HEK293 (cell line): ENCODE results near the gene HSD17B14.

Experiments used
- BCL11A ChIP-seq: fragments of 450-650 bp; formaldehyde crosslinking; IDR thresholded peaks from 2 replicates; pipeline ENCODE4 v1.5.1; 2016; ENCODE audit warnings: low read depth, missing biosample characterization, missing genetic modification characterization
- IKZF3 ChIP-seq: fragments of 450-650 bp; IDR thresholded peaks from 2 replicates; pipeline ENCODE4 v1.5.0; 2018; ENCODE audit warnings: missing biosample characterization, mild to moderate bottlenecking, missing genetic modification characterization, moderate library complexity
- KLF8 ChIP-seq: fragments of 450-650 bp; formaldehyde crosslinking; IDR thresholded peaks from 2 replicates; pipeline ENCODE4 v1.5.1; 2016; ENCODE audit warnings: missing biosample characterization, missing genetic modification characterization
- PRDM1 ChIP-seq: fragments of 450-650 bp; formaldehyde crosslinking; IDR thresholded peaks from 2 replicates; pipeline ENCODE4; 2016; ENCODE audit warnings: missing biosample characterization, missing genetic modification characterization
- RBAK ChIP-seq: fragments of 450-650 bp; formaldehyde crosslinking; IDR thresholded peaks from 2 replicates; pipeline ENCODE4 v1.5.1; 2016; ENCODE audit warnings: missing biosample characterization, missing genetic modification characterization
- TRIM28 ChIP-seq: IDR thresholded peaks from 2 replicates; pipeline ENCODE4 v1.6.1; 2011; ENCODE audit warnings: low read length, control low read depth, borderline replicate concordance
- YY1 ChIP-seq: fragments of 450-650 bp; formaldehyde crosslinking; IDR thresholded peaks from 2 replicates; pipeline ENCODE4 v1.5.1; 2018; ENCODE audit warnings: missing biosample characterization, missing genetic modification characterization
- ZEB2 ChIP-seq: fragments of 450-650 bp; formaldehyde crosslinking; IDR thresholded peaks from 2 replicates; pipeline ENCODE4 v1.5.1; 2016; ENCODE audit warnings: missing biosample characterization, missing genetic modification characterization
- ZFP37 ChIP-seq: fragments of 450-650 bp; formaldehyde crosslinking; IDR thresholded peaks from 2 replicates; pipeline ENCODE4 v1.5.1; 2016; ENCODE audit warnings: missing biosample characterization, missing genetic modification characterization
- ZNF155 ChIP-seq: fragments of 450-650 bp; formaldehyde crosslinking; IDR thresholded peaks from 2 replicates; pipeline ENCODE4 v1.5.1; 2016; ENCODE audit warnings: missing biosample characterization, missing genetic modification characterization
- ZNF24 ChIP-seq: fragments of 450-650 bp; formaldehyde crosslinking; IDR thresholded peaks from 2 replicates; pipeline ENCODE4 v1.5.1; 2016; ENCODE audit warnings: missing biosample characterization, missing genetic modification characterization
- ZNF292 ChIP-seq: fragments of 450-650 bp; formaldehyde crosslinking; IDR thresholded peaks from 2 replicates; pipeline ENCODE4 v1.5.1; 2016; ENCODE audit warnings: low read depth, missing biosample characterization, missing genetic modification characterization, borderline replicate concordance
- ZNF433 ChIP-seq: fragments of 450-650 bp; formaldehyde crosslinking; IDR thresholded peaks from 2 replicates; pipeline ENCODE4 v1.5.1; 2016; ENCODE audit warnings: missing biosample characterization, missing genetic modification characterization, low read depth
- ZNF501 ChIP-seq: fragments of 450-650 bp; formaldehyde crosslinking; IDR thresholded peaks from 2 replicates; pipeline ENCODE4 v1.5.1; 2016; ENCODE audit warnings: missing biosample characterization, missing genetic modification characterization
- ZNF521 ChIP-seq: fragments of 450-650 bp; formaldehyde crosslinking; IDR thresholded peaks from 2 replicates; pipeline ENCODE4 v1.5.1; 2017; ENCODE audit warnings: missing biosample characterization, mild to moderate bottlenecking, missing genetic modification characterization
- ZNF548 ChIP-seq: fragments of 450-650 bp; formaldehyde crosslinking; IDR thresholded peaks from 2 replicates; pipeline ENCODE4 v1.5.1; 2016; ENCODE audit warnings: missing biosample characterization, missing genetic modification characterization
- ZNF560 ChIP-seq: fragments of 450-650 bp; formaldehyde crosslinking; IDR thresholded peaks from 2 replicates; pipeline ENCODE4 v1.5.1; 2017; ENCODE audit warnings: missing biosample characterization, missing genetic modification characterization, borderline replicate concordance
- ZNF585B ChIP-seq: fragments of 450-650 bp; formaldehyde crosslinking; IDR thresholded peaks from 2 replicates; pipeline ENCODE4 v1.5.1; 2016; ENCODE audit warnings: missing biosample characterization, missing genetic modification characterization
- ZNF629 ChIP-seq: fragments of 450-650 bp; formaldehyde crosslinking; IDR thresholded peaks from 2 replicates; pipeline ENCODE4 v1.5.1; 2017; ENCODE audit warnings: missing biosample characterization, missing genetic modification characterization
- ZNF654 ChIP-seq: fragments of 450-650 bp; formaldehyde crosslinking; IDR thresholded peaks from 2 replicates; pipeline ENCODE4 v1.5.1; 2016; ENCODE audit warnings: low read depth, missing biosample characterization, missing genetic modification characterization
- ZNF677 ChIP-seq: fragments of 450-650 bp; IDR thresholded peaks from 2 replicates; pipeline ENCODE4 v1.5.0; 2018; ENCODE audit warnings: missing biosample characterization, mild to moderate bottlenecking, missing genetic modification characterization, moderate library complexity
- ZNF792 ChIP-seq: fragments of 450-650 bp; formaldehyde crosslinking; IDR thresholded peaks from 2 replicates; pipeline ENCODE4 v1.5.1; 2016; ENCODE audit warnings: missing biosample characterization, missing genetic modification characterization
- ZNF830 ChIP-seq: fragments of 450-650 bp; IDR thresholded peaks from 2 replicates; pipeline ENCODE4 v1.5.0; 2018; ENCODE audit warnings: missing biosample characterization, missing genetic modification characterization, low read depth, mild to moderate bottlenecking, moderate library complexity
- TF ChIP-seq, protein P1 (sequence below): fragments of 450-650 bp; IDR thresholded peaks from 2 replicates; pipeline ENCODE4 v1.5.1; 2018; ENCODE audit warnings: missing biosample characterization, mild to moderate bottlenecking, missing genetic modification characterization
- TF ChIP-seq, protein P2 (sequence below): fragments of 450-650 bp; formaldehyde crosslinking; IDR thresholded peaks from 2 replicates; pipeline ENCODE4 v1.5.1; 2017; ENCODE audit warnings: missing biosample characterization, missing genetic modification characterization
- TF ChIP-seq, protein P3 (sequence below): fragments of 450-650 bp; formaldehyde crosslinking; IDR thresholded peaks from 2 replicates; pipeline ENCODE4 v1.5.1; 2017; ENCODE audit warnings: missing biosample characterization, mild to moderate bottlenecking, missing genetic modification characterization, moderate library complexity
- TF ChIP-seq, protein P4 (sequence below): fragments of 450-650 bp; formaldehyde crosslinking; IDR thresholded peaks from 2 replicates; pipeline ENCODE4 v1.5.1; 2016; ENCODE audit warnings: missing biosample characterization, missing genetic modification characterization
- TF ChIP-seq, protein P5 (sequence below): fragments of 450-650 bp; IDR thresholded peaks from 2 replicates; pipeline ENCODE4 v1.5.1; 2018; ENCODE audit warnings: missing biosample characterization, missing genetic modification characterization
- TF ChIP-seq, protein P6 (sequence below): fragments of 450-650 bp; formaldehyde crosslinking; IDR thresholded peaks from 2 replicates; pipeline ENCODE4 v1.5.1; 2016; ENCODE audit warnings: missing biosample characterization, missing genetic modification characterization
- TF ChIP-seq, protein P7 (sequence below): fragments of 450-650 bp; formaldehyde crosslinking; IDR thresholded peaks from 2 replicates; pipeline ENCODE4 v1.5.1; 2016; ENCODE audit warnings: missing biosample characterization, missing genetic modification characterization

The HSD17B14 gene

DNA sequence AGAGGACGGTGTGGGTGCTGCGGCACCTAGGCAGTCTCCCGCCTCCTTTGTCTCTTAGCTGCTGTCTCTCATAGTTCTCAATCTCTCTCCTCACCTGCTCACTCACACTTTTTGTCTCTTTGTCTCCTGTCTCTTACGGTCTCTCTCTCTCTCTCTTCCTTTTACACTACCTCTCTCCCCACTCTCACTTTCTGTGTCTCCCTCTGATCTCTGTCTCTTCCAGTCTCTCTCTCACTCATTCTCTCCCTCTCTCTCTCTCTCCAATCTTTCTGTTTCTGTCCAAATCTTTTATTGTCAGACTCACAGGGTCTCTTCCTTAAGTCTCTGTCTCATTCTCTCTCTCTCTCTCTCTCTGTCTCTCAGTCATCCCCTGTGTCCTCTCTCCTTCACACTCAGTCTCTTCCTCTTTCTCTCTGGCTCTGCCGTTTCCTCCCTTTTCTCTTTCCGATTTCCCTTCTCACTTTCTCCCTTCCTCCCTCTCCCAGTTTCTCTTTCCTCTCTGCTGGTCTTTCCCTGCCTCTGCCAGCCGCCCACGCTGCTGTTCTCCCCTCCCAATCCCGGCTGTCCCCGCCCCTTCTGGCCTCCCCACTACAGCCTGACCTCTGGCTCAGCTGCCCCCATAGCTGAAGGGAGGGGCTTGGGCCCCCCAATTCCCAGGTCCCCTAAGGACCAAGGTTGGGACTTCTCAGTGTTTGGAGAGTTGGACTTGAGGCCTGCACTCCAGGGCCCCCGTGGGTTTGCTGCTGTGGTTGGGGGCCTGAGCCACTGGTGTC lies 32.0 kb upstream of the HSD17B14 start, which contains the start of gene PLEKHA4 (continued):
- TF ChIP-seq, protein P1, sequence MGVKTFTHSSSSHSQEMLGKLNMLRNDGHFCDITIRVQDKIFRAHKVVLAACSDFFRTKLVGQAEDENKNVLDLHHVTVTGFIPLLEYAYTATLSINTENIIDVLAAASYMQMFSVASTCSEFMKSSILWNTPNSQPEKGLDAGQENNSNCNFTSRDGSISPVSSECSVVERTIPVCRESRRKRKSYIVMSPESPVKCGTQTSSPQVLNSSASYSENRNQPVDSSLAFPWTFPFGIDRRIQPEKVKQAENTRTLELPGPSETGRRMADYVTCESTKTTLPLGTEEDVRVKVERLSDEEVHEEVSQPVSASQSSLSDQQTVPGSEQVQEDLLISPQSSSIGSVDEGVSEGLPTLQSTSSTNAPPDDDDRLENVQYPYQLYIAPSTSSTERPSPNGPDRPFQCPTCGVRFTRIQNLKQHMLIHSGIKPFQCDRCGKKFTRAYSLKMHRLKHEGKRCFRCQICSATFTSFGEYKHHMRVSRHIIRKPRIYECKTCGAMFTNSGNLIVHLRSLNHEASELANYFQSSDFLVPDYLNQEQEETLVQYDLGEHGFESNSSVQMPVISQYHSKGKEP (tag by site-specific recombination): no peak
- no peak for TF ChIP-seq ZNF560 (tag by site-specific recombination)
- TF ChIP-seq BCL11A (tag by site-specific recombination): no peak
- no peak for TF ChIP-seq TRIM28
- TF ChIP-seq ZNF629 (tag by site-specific recombination): no peak
- no peak for TF ChIP-seq YY1 (tag by site-specific recombination)
- no peak for TF ChIP-seq KLF8 (tag by site-specific recombination)
- no peak for TF ChIP-seq ZNF521
- TF ChIP-seq ZNF433 (tag by site-specific recombination): no peak
- TF ChIP-seq ZNF501 (tag by site-specific recombination): 0 out of 2 replicates have a peak, but pooled peaks have one; percentile 23
- TF ChIP-seq ZNF585B (tag by site-specific recombination): no peak
- TF ChIP-seq, protein P2, sequence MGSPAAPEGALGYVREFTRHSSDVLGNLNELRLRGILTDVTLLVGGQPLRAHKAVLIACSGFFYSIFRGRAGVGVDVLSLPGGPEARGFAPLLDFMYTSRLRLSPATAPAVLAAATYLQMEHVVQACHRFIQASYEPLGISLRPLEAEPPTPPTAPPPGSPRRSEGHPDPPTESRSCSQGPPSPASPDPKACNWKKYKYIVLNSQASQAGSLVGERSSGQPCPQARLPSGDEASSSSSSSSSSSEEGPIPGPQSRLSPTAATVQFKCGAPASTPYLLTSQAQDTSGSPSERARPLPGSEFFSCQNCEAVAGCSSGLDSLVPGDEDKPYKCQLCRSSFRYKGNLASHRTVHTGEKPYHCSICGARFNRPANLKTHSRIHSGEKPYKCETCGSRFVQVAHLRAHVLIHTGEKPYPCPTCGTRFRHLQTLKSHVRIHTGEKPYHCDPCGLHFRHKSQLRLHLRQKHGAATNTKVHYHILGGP: no peak
- TF ChIP-seq RBAK (tag by site-specific recombination): peak; percentile 69; the same call in 1 of the 2 replicates
- TF ChIP-seq ZEB2 (tag by site-specific recombination): no peak
- TF ChIP-seq, protein P3, sequence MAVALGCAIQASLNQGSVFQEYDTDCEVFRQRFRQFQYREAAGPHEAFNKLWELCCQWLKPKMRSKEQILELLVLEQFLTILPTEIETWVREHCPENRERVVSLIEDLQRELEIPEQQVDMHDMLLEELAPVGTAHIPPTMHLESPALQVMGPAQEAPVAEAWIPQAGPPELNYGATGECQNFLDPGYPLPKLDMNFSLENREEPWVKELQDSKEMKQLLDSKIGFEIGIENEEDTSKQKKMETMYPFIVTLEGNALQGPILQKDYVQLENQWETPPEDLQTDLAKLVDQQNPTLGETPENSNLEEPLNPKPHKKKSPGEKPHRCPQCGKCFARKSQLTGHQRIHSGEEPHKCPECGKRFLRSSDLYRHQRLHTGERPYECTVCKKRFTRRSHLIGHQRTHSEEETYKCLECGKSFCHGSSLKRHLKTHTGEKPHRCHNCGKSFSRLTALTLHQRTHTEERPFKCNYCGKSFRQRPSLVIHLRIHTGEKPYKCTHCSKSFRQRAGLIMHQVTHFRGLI (tag by site-specific recombination): no peak
- peak; percentile 100 for TF ChIP-seq PRDM1 (tag by site-specific recombination)
- peak; percentile 65; the same call in 1 of the 2 replicates for TF ChIP-seq ZFP37 (tag by site-specific recombination)
- no peak for TF ChIP-seq ZNF677 (tag by site-specific recombination)
- no peak for TF ChIP-seq ZNF24 (tag by site-specific recombination)
- TF ChIP-seq ZNF830: no peak
- TF ChIP-seq, protein P4, sequence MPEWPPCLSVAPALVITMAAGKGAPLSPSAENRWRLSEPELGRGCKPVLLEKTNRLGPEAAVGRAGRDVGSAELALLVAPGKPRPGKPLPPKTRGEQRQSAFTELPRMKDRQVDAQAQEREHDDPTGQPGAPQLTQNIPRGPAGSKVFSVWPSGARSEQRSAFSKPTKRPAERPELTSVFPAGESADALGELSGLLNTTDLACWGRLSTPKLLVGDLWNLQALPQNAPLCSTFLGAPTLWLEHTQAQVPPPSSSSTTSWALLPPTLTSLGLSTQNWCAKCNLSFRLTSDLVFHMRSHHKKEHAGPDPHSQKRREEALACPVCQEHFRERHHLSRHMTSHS (tag by site-specific recombination): no peak
- no peak for TF ChIP-seq ZNF792 (tag by site-specific recombination)
- TF ChIP-seq, protein P5, sequence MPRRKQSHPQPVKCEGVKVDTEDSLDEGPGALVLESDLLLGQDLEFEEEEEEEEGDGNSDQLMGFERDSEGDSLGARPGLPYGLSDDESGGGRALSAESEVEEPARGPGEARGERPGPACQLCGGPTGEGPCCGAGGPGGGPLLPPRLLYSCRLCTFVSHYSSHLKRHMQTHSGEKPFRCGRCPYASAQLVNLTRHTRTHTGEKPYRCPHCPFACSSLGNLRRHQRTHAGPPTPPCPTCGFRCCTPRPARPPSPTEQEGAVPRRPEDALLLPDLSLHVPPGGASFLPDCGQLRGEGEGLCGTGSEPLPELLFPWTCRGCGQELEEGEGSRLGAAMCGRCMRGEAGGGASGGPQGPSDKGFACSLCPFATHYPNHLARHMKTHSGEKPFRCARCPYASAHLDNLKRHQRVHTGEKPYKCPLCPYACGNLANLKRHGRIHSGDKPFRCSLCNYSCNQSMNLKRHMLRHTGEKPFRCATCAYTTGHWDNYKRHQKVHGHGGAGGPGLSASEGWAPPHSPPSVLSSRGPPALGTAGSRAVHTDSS (tag by site-specific recombination): no peak
- TF ChIP-seq ZNF654: no peak
- TF ChIP-seq ZNF548 (tag by site-specific recombination): no peak
- TF ChIP-seq, protein P6, sequence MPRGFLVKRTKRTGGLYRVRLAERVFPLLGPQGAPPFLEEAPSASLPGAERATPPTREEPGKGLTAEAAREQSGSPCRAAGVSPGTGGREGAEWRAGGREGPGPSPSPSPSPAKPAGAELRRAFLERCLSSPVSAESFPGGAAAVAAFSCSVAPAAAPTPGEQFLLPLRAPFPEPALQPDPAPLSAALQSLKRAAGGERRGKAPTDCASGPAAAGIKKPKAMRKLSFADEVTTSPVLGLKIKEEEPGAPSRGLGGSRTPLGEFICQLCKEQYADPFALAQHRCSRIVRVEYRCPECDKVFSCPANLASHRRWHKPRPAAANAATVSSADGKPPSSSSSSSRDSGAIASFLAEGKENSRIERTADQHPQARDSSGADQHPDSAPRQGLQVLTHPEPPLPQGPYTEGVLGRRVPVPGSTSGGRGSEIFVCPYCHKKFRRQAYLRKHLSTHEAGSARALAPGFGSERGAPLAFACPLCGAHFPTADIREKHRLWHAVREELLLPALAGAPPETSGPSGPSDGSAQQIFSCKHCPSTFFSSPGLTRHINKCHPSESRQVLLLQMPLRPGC (tag by site-specific recombination): no peak
- no peak for TF ChIP-seq IKZF3 (tag by site-specific recombination)
- TF ChIP-seq, protein P7, sequence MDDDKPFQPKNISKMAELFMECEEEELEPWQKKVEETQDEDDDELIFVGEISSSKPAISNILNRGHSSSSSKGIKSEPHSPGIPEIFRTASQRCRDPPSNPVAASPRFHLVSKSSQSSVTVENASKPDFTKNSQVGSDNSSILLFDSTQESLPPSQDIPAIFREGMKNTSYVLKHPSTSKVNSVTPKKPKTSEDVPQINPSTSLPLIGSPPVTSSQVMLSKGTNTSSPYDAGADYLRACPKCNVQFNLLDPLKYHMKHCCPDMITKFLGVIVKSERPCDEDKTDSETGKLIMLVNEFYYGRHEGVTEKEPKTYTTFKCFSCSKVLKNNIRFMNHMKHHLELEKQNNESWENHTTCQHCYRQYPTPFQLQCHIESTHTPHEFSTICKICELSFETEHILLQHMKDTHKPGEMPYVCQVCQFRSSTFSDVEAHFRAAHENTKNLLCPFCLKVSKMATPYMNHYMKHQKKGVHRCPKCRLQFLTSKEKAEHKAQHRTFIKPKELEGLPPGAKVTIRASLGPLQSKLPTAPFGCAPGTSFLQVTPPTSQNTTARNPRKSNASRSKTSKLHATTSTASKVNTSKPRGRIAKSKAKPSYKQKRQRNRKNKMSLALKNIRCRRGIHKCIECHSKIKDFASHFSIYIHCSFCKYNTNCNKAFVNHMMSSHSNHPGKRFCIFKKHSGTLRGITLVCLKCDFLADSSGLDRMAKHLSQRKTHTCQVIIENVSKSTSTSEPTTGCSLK (tag by site-specific recombination): no peak
- TF ChIP-seq ZNF292 (tag by site-specific recombination): no peak
- TF ChIP-seq ZNF155 (tag by site-specific recombination): 0 out of 2 replicates have a peak, but pooled peaks have one; percentile 13
